ENCODE results near the gene NOC3L. TPM values are rescaled to one million over a fixed set of nuclear protein-coding genes. Genes with fewer than 3 reads are reported as not detected.

Gene NOC3L
- total and polyA plus RNA-seq, 10 of the 15 experiments (the other 5 are each of a cell fraction or from before 2014, with no cell fraction given), result 27.8 to 51.4 (median 40.5) TPM

DNA sequence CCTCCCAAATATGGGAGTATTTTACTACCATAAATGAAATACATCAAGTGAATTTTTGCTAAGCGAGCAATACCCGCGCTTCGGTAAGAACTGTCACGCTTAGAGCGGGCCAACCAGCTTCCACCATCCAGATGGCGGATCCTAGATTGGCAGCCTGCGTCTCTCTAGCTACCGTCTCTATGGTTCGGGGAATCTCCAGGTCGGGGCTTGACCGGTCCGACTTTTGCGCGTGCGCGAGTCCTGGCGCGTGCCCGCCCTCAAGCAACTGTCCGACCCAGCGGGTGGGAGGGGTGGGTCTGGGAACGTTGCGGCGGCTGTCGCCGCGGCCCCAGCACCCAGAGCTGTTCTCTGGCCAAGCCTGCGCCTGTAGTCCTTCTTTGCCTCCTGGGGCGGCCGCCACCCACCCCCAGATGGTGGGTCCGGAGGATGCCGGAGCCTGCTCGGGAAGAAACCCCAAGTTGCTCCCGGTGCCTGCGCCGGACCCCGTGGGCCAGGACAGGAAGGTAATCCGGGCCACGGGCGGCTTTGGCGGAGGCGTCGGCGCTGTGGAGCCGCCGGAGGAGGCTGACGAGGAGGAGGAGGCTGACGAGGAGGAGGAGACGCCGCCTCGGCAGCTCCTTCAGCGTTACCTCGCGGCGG, 39.6 kb upstream of the NOC3L start, which contains the start of gene TBC1D12 (continued):
- TF ChIP-seq, protein P1, sequence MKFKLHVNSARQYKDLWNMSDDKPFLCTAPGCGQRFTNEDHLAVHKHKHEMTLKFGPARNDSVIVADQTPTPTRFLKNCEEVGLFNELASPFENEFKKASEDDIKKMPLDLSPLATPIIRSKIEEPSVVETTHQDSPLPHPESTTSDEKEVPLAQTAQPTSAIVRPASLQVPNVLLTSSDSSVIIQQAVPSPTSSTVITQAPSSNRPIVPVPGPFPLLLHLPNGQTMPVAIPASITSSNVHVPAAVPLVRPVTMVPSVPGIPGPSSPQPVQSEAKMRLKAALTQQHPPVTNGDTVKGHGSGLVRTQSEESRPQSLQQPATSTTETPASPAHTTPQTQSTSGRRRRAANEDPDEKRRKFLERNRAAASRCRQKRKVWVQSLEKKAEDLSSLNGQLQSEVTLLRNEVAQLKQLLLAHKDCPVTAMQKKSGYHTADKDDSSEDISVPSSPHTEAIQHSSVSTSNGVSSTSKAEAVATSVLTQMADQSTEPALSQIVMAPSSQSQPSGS (IDR thresholded peaks at IDR 0.05; ENCODE audit: low read length), result no peak
- no peak for TF ChIP-seq NFIC (IDR thresholded peaks at IDR 0.05; ENCODE audit: low read depth, low read length)
- TF ChIP-seq ZNF24 (IDR thresholded peaks at IDR 0.05), result 0 out of 2 replicates have a peak, but pooled peaks have one; percentile 11

DNA sequence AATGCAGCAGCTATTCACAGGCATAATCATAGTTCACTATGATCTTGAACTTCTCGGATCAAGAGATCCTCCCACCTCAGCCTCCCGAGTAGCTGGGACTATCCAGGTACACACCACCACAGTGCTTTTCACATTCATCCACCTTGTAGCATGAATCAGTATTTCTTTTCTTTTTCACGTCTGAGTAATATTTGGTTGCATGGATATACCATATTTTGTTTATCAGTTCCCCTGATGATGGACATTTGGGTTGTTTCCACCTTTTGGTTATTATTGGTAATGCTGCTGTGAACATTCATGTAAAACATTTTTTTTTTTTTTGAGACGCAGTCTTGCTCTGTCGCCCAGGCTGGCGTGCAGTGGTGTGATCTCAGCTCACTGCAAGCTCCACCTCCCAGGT, 36.0 kb upstream of the NOC3L start:
- no peaks in the 10 kb centered on the region for H3K4me1 ChIP-seq (ENCODE audit: control insufficient read depth, insufficient read depth, low read length)
- no TSS peak for BruUV-seq (replicated peaks)
- no peak overlapping the region for H3K4me3 ChIP-seq
- ChIA-PET CTCF (interaction anchor here (0.7 kb wide), 1 partner anchor 35 kb away, joined by 3 read pairs; no protein-coding TSS in a partner anchor), POLR2A (no interaction called here), RAD21 (ENCODE audit: unreplicated experiment) (no interaction called here), SMC1A (ENCODE audit: uncharacterized antibody, unreplicated experiment) (interaction anchor here (1.8 kb wide), 1 partner anchor 16 kb away, joined by 3 read pairs; no protein-coding TSS in a partner anchor)
- no peaks in the 10 kb centered on the region for H4K20me1 ChIP-seq (ENCODE audit: control insufficient read depth, insufficient read depth)
- H3K79me2 ChIP-seq (ENCODE audit: control insufficient read depth, insufficient read depth, low read length), result no peaks in the 10 kb centered on the region; the same call in 1 of the 2 replicates
- intact Hi-C loops (cut with micrococcal nuclease; ENCODE audit: unreplicated experiment) (no loop called here), in situ Hi-C loops (cut with MboI) (no loop called here)
- no peaks in the 10 kb centered on the region for H3K27me3 ChIP-seq (replicated peaks in 1 of 2; ENCODE audit: control insufficient read depth in 2 of 2, insufficient read depth in 2 of 2, low read length in 1 of 2)
- no peak for DNase-seq (ENCODE audit: low read depth, low spot score)
- no peak for ATAC-seq
- 55% methylated on average over 6 of the region's 6 CpGs for WGBS (ENCODE audit: insufficient coverage, insufficient replicate concordance, low lambda C conversion rate, missing lambda C conversion rate)
- no peak for FAIRE-seq
- no peaks in the 10 kb centered on the region for H3K9me3 ChIP-seq (replicated peaks; ENCODE audit: control insufficient read depth, insufficient read depth, low read length)
- TF ChIP-seq, protein P2, sequence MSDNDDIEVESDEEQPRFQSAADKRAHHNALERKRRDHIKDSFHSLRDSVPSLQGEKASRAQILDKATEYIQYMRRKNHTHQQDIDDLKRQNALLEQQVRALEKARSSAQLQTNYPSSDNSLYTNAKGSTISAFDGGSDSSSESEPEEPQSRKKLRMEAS (IDR thresholded peaks at IDR 0.05; ENCODE audit: low read depth, low read length), result no peak
- TF ChIP-seq ZNF24 (IDR thresholded peaks at IDR 0.05), result no peak
- TF ChIP-seq, protein P3, sequence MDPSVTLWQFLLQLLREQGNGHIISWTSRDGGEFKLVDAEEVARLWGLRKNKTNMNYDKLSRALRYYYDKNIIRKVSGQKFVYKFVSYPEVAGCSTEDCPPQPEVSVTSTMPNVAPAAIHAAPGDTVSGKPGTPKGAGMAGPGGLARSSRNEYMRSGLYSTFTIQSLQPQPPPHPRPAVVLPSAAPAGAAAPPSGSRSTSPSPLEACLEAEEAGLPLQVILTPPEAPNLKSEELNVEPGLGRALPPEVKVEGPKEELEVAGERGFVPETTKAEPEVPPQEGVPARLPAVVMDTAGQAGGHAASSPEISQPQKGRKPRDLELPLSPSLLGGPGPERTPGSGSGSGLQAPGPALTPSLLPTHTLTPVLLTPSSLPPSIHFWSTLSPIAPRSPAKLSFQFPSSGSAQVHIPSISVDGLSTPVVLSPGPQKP (IDR thresholded peaks at IDR 0.05; ENCODE audit: low read depth, low read length), result no peak
- H3K27ac ChIP-seq (ENCODE audit: control insufficient read depth, insufficient read depth), result no peak overlapping the region
- no peak overlapping the region for H3K9ac ChIP-seq (ENCODE audit: control insufficient read depth, insufficient read depth, low read length)
- H3K36me3 ChIP-seq (ENCODE audit: control insufficient read depth in 2 of 2, insufficient read depth in 2 of 2, low read length in 1 of 2), result no peaks in the 10 kb centered on the region
- H3K4me2 ChIP-seq (ENCODE audit: control insufficient read depth, insufficient read depth), result no peak overlapping the region
- no peak overlapping the region for H2AFZ ChIP-seq (ENCODE audit: control insufficient read depth, low read depth, low read length)

Data from GM12878 (cell line).